ENCODE measurements around the gene GASK1A. TPM values are rescaled to one million over a fixed set of nuclear protein-coding genes. Genes with fewer than 3 reads are reported as not detected.
A peak's percentile ranks its signal among the peaks of the same experiment; 100 is the strongest.

Gene GASK1A
- total RNA-seq, 1 experiment from 2014 or later: 5.4 TPM

DNA sequence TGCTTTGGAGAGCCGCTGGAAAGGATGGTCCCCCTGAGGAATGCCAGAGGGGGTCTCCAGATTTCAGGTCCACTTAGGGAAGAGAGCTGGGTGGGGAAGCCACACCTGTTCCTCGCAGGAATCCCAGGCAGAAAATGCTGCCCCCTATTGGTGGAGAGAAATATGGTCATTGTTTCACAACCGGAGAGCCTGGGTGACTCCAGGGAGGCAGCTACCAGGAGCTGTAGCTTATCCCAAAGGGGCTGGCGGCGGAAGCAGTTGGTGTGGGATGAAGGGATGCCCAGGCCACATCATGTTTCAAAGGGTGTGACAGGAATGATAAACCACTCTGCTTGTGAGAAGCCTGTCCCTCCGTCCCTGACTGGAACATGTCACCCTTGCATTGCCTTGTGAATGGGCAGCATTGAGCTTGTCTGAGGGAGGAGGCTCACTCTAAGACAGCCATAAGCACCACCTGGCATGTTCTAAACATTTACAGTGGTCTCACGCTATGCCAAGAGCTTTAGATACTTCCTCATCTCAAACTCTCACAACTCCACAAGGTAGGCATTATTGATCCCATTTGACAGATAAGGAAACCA lies 92.3 kb downstream of the GASK1A start:
- H3K4me3 Mint-ChIP-seq: no peak overlapping the region
- peak; percentile 84 for TF ChIP-seq CTCF (conservative IDR thresholded peaks at IDR 0.05)

More for the DNA sequence above, 92.3 kb downstream of the GASK1A start:
- Histone ChIP-seq H3K27ac (ENCODE audit: insufficient read length, low read depth, low read length) (no peak overlapping the region), H3K23ac (ENCODE audit: insufficient read length, low read depth, low read length) (no peak overlapping the region), H4K8ac (replicated peaks; ENCODE audit: insufficient read length, low read depth, low read length) (no peak overlapping the region), H3K18ac (ENCODE audit: insufficient read length, low read depth, low read length) (no peak overlapping the region), H2BK15ac (ENCODE audit: low read depth, low read length) (no peak overlapping the region), H4K91ac (ENCODE audit: insufficient read length, low read depth, low read length) (no peak overlapping the region), H4K20me1 (ENCODE audit: control insufficient read depth, insufficient read depth, insufficient read length) (no peaks in the 10 kb centered on the region), H3K23me2 (ENCODE audit: insufficient read length, low read depth, low read length, poor library complexity, severe bottlenecking) (no peaks in the 10 kb centered on the region), H3K4me1 (ENCODE audit: insufficient read depth, low read length) (no peaks in the 10 kb centered on the region), H2BK20ac (ENCODE audit: low read depth, low read length, poor library complexity, severe bottlenecking) (no peak overlapping the region), H3K4me2 (ENCODE audit: insufficient read depth, insufficient read length, low read length) (no peak overlapping the region), H3K14ac (ENCODE audit: insufficient read depth, low read length) (no peak overlapping the region), H3K79me1 (ENCODE audit: insufficient read depth, low read depth, low read length, poor library complexity, severe bottlenecking) (no peaks in the 10 kb centered on the region), H3K27me3 (ENCODE audit: insufficient read depth, low read length) (no peaks in the 10 kb centered on the region), H2BK5ac (ENCODE audit: insufficient read length, low read length) (no peak overlapping the region), H3T11ph (ENCODE audit: low read length) (no peak overlapping the region), H3K56ac (ENCODE audit: insufficient read length, low read depth, low read length) (no peak overlapping the region), H2AK5ac (ENCODE audit: insufficient read length, low read length) (no peak overlapping the region), H2AFZ (ENCODE audit: low read length) (no peak overlapping the region), H3K9ac (ENCODE audit: extremely low read depth, insufficient read length, low read length) (no peak overlapping the region), H2BK120ac (ENCODE audit: low read depth, low read length, poor library complexity, severe bottlenecking) (no peak overlapping the region), H4K5ac (ENCODE audit: insufficient read length, low read depth, low read length) (no peak overlapping the region), H3K4ac (ENCODE audit: low read depth, low read length) (no peak overlapping the region), H2BK12ac (ENCODE audit: insufficient read length, low read depth, low read length) (no peak overlapping the region), H3K9me3 (ENCODE audit: control insufficient read depth, low read depth, low read length) (no peaks in the 10 kb centered on the region), H3K79me2 (ENCODE audit: insufficient read depth, low read length) (no peaks in the 10 kb centered on the region)
- Mint-ChIP-seq H3K36me3 (ENCODE audit: insufficient read depth in 1 of 3, low read depth in 3 of 3) (no peaks in the 10 kb centered on the region; a peak in 1 of 7 replicates), H3K9me3 (0 out of 5 replicates have a peak, but pooled peaks cover 0 to 4% of the 10 kb centered on the region in 2 experiments), H3K4me1 (no peaks in the 10 kb centered on the region), H3K27ac (no peak overlapping the region), H3K27me3 (ENCODE audit: low read depth) (peaks cover 1% of the 10 kb centered on the region)
- WGBS (ENCODE audit: extremely low coverage, insufficient read length, low lambda C conversion rate): no CpG with 5 or more reads among the region's 7 CpGs
- peak; percentile 59 for DNase-seq

All from H9 (cell line).